ENCODE measurements around the gene MBLAC2. TPM values are rescaled to one million over a fixed set of nuclear protein-coding genes. Genes with fewer than 3 reads are reported as not detected.

The MBLAC2 gene
- total RNA-seq, 1 donor from 2014 or later: 4.2 TPM

- DNase-seq (ENCODE audit: low read depth in 2 of 2): no peak
Observed at GRCh38 chr5:90472783-90473395, 1.7 kb downstream of the MBLAC2 start.

- DNase-seq (ENCODE audit: low read depth in 2 of 2): no peak
Observed at GRCh38 chr5:90461288-90461687, 13.3 kb downstream of the MBLAC2 start.

- no peak for DNase-seq (ENCODE audit: low read depth in 2 of 2)
Observed at GRCh38 chr5:90446961-90447360, 27.6 kb downstream of the MBLAC2 start.

GRCh38 chr5:90440644-90441043 lies 33.9 kb downstream of the MBLAC2 start:
- no peak for DNase-seq (ENCODE audit: low read depth in 2 of 2)

- peak in 1 of 2 donors; percentile 23 for DNase-seq (ENCODE audit: low read depth in 2 of 2)
Observed at GRCh38 chr5:90438100-90438499, 36.5 kb downstream of the MBLAC2 start.

GRCh38 chr5:90437663-90438062 lies 36.9 kb downstream of the MBLAC2 start:
- no peak for DNase-seq (ENCODE audit: low read depth in 2 of 2)

- DNase-seq (ENCODE audit: low read depth in 2 of 2): peak in 1 of 2 donors; percentile 51
Observed at GRCh38 chr5:90434116-90434714, 40.4 kb downstream of the MBLAC2 start.

- DNase-seq (ENCODE audit: low read depth in 2 of 2): no peak
Observed at GRCh38 chr5:90424245-90424644, 50.3 kb downstream of the MBLAC2 start.

- DNase-seq (ENCODE audit: low read depth in 2 of 2): peak in 1 of 2 donors; percentile 17
Observed at GRCh38 chr5:90421136-90421535, 53.4 kb downstream of the MBLAC2 start.

GRCh38 chr5:90418214-90418613 lies 56.4 kb downstream of the MBLAC2 start:
- no peak for DNase-seq (ENCODE audit: low read depth in 2 of 2)

GRCh38 chr5:90410178-90410762 lies 64.3 kb downstream of the MBLAC2 start:
- DNase-seq (ENCODE audit: low read depth in 2 of 2): no peak

- DNase-seq (ENCODE audit: low read depth in 2 of 2): peak; percentile 97 to 98
Observed at GRCh38 chr5:90409318-90410177, 65.0 kb downstream of the MBLAC2 start, which contains the start of gene CETN3. CETN3 (minus strand) TSS chr5:90409756; CDS start chr5:90409661, 95 bp downstream.

- no peak for DNase-seq (ENCODE audit: low read depth in 2 of 2)
Observed at GRCh38 chr5:90408571-90409317, 65.8 kb downstream of the MBLAC2 start.

Other genes starting within 250 kb of the MBLAC2 start
- gene CETN3, start 65.0 kb downstream of the MBLAC2 start, total RNA-seq: 2.9 and 4.1 TPM in 2 replicates
- gene POLR3G, start 93 bp upstream of the MBLAC2 start, total RNA-seq: 2.9 and 5.9 TPM in 2 replicates
- gene LYSMD3, start 54.8 kb upstream of the MBLAC2 start, total RNA-seq: 11.3 and 14.7 TPM in 2 replicates
- gene ADGRV1, start 84.0 kb upstream of the MBLAC2 start, total RNA-seq: 0.13 and 0.25 TPM in 2 replicates